ENCODE data around the gene CYB5R4.

CYB5R4 gene

DNA sequence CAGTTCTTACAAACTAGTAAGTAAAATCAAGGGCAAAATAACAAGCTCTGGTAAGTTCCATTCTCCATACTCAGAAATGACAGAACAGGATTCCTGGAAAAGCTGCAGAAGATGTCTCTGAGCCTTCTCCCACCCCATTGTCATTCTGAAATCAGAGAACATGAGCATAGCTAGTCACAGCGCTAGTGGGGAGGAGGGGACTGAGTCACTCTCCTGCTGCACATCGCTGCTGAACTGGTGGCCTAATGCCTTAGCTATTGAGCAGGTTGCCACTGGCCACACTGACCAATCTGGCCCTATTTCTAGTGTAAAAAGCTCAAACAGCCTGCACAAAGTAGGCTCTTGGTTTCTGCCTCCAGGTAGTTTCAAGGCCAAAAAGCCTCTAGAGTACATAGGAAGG, 32.4 kb upstream of the CYB5R4 start:
- TF ChIP-seq, protein P1, sequence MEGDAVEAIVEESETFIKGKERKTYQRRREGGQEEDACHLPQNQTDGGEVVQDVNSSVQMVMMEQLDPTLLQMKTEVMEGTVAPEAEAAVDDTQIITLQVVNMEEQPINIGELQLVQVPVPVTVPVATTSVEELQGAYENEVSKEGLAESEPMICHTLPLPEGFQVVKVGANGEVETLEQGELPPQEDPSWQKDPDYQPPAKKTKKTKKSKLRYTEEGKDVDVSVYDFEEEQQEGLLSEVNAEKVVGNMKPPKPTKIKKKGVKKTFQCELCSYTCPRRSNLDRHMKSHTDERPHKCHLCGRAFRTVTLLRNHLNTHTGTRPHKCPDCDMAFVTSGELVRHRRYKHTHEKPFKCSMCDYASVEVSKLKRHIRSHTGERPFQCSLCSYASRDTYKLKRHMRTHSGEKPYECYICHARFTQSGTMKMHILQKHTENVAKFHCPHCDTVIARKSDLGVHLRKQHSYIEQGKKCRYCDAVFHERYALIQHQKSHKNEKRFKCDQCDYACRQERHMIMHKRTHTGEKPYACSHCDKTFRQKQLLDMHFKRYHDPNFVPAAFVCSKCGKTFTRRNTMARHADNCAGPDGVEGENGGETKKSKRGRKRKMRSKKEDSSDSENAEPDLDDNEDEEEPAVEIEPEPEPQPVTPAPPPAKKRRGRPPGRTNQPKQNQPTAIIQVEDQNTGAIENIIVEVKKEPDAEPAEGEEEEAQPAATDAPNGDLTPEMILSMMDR (IDR thresholded peaks at IDR 0.05; ENCODE audit: insufficient read depth, low read depth, low read length, missing control alignments), result no peak
- H3K4me3 ChIP-seq (ENCODE audit: low read depth, low read length), result no peak overlapping the region
- DNase-seq (ENCODE audit: low read depth), result no peak

DNA sequence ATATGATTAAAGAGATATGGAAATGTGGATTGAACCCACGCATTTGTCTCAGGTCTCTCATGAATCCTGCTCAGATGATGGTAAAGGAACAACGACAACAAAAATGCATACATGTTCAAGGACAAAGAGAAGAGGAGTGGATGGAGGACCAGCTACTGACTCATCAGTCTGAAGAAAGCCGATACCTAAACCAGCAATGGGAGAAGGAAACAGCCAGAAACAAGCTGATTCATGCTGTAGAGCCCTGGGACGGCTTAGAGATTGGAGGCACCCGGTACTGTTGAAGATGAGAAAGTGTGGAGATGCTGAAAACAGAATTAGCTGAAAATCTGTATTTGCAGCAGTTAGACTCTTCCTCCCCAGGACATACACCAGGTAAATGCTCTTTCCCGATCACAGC, 20.8 kb upstream of the CYB5R4 start:
- DNase-seq (ENCODE audit: low read depth), result no peak
- no peak overlapping the region for H3K4me3 ChIP-seq (ENCODE audit: low read depth, low read length)
- TF ChIP-seq, protein P1 (IDR thresholded peaks at IDR 0.05; ENCODE audit: insufficient read depth, low read depth, low read length, missing control alignments), result no peak

DNA sequence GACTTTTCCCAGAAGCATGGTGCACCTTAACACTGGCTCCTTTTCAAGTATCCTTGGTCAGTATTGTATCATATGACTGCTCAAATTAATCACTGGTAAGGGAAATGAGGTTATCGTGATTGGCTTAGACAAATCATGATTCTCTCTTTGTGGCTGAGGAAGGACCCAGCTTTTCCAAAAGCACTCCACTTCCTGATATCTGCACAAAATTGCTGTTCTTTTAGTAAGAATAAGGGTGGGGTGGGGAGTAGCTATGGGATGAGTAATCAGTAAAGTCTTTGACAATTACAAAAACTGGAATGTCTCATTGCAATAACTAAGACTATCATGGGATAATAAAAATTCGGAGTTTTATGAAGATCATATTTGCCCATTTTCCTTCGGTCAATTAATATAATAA, 15.3 kb upstream of the CYB5R4 start:
- no peak overlapping the region for H3K4me3 ChIP-seq (ENCODE audit: low read depth, low read length)
- no peak for DNase-seq (ENCODE audit: low read depth)
- TF ChIP-seq, protein P1 (IDR thresholded peaks at IDR 0.05; ENCODE audit: insufficient read depth, low read depth, low read length, missing control alignments), result no peak

DNA sequence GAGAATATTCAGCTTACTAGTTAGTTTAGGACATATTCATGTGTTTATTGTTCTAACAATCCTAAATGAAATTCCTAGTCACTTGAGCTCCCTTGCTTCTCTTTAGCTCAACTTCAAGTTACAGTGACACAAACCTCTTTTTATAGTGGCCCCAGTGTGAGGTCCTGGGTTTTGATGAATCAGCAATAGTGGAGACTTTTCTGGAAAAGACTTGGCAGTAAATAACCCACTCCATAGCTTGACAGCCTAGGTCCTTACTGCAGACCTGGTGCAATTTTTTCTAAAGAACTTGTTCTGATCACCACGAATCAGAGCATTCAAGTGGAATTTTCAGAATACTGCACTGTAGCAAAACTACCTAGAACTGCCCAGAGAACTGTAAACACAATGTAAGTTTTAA, 13.2 kb upstream of the CYB5R4 start:
- no peak overlapping the region for H3K4me3 ChIP-seq (ENCODE audit: low read depth, low read length)
- no peak for DNase-seq (ENCODE audit: low read depth)
- TF ChIP-seq, protein P1 (IDR thresholded peaks at IDR 0.05; ENCODE audit: insufficient read depth, low read depth, low read length, missing control alignments), result no peak

DNA sequence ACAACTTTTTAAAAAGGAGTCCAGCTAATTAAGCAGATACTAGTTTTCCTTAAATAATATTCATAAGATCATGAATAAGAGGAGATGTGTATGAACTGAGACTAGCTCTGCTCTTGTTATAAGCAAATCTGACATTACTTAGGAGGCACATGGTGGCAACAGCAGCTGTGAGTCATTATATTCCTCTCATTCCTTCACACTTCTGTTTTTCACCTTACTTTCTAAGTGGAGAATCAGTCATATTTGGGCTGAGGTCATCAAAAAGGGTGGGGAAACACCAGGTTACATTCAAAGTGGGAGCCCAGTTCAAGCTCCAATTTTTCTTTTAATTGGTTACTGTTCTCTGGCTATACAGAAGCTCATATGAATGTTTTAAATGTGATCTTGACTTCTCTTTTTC, 12.3 kb upstream of the CYB5R4 start:
- TF ChIP-seq, protein P1 (IDR thresholded peaks at IDR 0.05; ENCODE audit: insufficient read depth, low read depth, low read length, missing control alignments), result no peak
- peak; percentile 49 for DNase-seq (ENCODE audit: low read depth)
- no peak overlapping the region for H3K4me3 ChIP-seq (ENCODE audit: low read depth, low read length)

DNA sequence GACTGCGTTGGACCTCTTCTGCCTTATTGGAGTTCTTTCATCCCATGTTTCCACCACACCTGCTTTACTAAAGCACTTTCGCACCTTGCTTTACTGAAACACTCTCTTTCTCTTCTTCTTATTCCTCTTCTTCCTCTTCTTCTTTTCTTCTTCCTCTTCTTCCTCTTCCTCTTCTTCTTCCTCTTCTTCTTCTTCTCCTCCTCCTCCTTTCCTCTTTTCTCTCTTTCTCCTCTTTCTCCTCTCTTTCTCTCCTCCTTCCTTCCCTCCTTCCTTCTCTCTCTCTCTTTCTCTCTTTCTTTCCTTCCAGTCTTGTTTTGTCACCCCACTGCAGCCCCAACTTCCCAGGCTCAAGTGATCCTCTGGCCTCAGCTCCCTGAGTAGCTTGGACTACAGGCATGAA, 10.4 kb upstream of the CYB5R4 start:
- H3K4me3 ChIP-seq (ENCODE audit: low read depth, low read length), result no peak overlapping the region
- TF ChIP-seq, protein P1 (IDR thresholded peaks at IDR 0.05; ENCODE audit: insufficient read depth, low read depth, low read length, missing control alignments), result no peak

DNA sequence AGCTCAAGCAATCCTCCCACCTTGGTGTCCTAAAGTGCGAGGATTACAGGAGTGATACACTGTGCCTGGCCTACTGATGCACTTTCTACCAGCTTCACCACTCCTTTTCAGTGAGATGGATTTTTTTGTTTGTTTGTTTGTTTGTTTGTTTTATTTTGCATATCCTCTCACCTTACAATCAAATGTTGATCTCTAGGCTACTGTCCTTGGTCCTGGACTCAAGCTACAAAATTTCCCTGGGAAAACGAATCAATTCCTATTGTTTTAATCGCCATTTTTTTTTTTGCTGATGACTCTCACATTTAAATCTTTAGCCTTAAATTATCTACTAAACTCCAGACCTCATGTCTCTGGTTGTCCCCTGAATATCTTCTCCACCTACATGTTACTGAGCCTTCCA, 9.9 kb upstream of the CYB5R4 start:
- no peak overlapping the region for H3K4me3 ChIP-seq (ENCODE audit: low read depth, low read length)
- TF ChIP-seq, protein P1 (IDR thresholded peaks at IDR 0.05; ENCODE audit: insufficient read depth, low read depth, low read length, missing control alignments), result no peak
- DNase-seq (ENCODE audit: low read depth), result no peak

More for the DNA sequence above, 10.4 kb upstream of the CYB5R4 start:
- DNase-seq (ENCODE audit: low read depth), result no peak
